ENCODE measurements around the gene PCGF3.
A peak's percentile ranks its signal among the peaks of the same experiment; 100 is the strongest.

PCGF3 gene

GRCh38 chr4:683982-684622 lies 21.5 kb upstream of the PCGF3 start:
- Mint-ChIP-seq H3K36me3 (ENCODE audit: low read depth) (no peaks in the 10 kb centered on the region), H3K4me3 (no peak overlapping the region), H3K9me3 (no peaks in the 10 kb centered on the region), H3K27ac (no peak overlapping the region), H3K4me1 (peaks cover 27% of the 10 kb centered on the region), H3K27me3 (ENCODE audit: low read depth, poor library complexity) (no peaks in the 10 kb centered on the region)
- TF ChIP-seq, protein P1, sequence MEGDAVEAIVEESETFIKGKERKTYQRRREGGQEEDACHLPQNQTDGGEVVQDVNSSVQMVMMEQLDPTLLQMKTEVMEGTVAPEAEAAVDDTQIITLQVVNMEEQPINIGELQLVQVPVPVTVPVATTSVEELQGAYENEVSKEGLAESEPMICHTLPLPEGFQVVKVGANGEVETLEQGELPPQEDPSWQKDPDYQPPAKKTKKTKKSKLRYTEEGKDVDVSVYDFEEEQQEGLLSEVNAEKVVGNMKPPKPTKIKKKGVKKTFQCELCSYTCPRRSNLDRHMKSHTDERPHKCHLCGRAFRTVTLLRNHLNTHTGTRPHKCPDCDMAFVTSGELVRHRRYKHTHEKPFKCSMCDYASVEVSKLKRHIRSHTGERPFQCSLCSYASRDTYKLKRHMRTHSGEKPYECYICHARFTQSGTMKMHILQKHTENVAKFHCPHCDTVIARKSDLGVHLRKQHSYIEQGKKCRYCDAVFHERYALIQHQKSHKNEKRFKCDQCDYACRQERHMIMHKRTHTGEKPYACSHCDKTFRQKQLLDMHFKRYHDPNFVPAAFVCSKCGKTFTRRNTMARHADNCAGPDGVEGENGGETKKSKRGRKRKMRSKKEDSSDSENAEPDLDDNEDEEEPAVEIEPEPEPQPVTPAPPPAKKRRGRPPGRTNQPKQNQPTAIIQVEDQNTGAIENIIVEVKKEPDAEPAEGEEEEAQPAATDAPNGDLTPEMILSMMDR (IDR thresholded peaks at IDR 0.05), result peak; percentile 80
- DNase-seq, result peak; percentile 74

- Mint-ChIP-seq H3K36me3 (ENCODE audit: low read depth) (no peaks in the 10 kb centered on the region), H3K27me3 (ENCODE audit: low read depth, poor library complexity) (no peaks in the 10 kb centered on the region), H3K9me3 (no peaks in the 10 kb centered on the region), H3K4me3 (no peak overlapping the region), H3K27ac (peak overlapping the region; percentile 16), H3K4me1 (peaks cover 27% of the 10 kb centered on the region)
- TF ChIP-seq, protein P1 (IDR thresholded peaks at IDR 0.05), result no peak
- no peak for DNase-seq
Observed at GRCh38 chr4:684623-685327, 20.9 kb upstream of the PCGF3 start.

GRCh38 chr4:685679-686412 lies 19.8 kb upstream of the PCGF3 start:
- Mint-ChIP-seq H3K27me3 (ENCODE audit: low read depth, poor library complexity) (peaks cover 2% of the 10 kb centered on the region), H3K4me1 (peaks cover 30% of the 10 kb centered on the region), H3K36me3 (ENCODE audit: low read depth) (no peaks in the 10 kb centered on the region), H3K27ac (no peak overlapping the region), H3K9me3 (no peaks in the 10 kb centered on the region), H3K4me3 (no peak overlapping the region)
- TF ChIP-seq, protein P1 (IDR thresholded peaks at IDR 0.05), result no peak
- DNase-seq, result no peak

GRCh38 chr4:686413-687040 lies 19.1 kb upstream of the PCGF3 start:
- no peak for DNase-seq
- TF ChIP-seq, protein P1 (IDR thresholded peaks at IDR 0.05), result no peak
- Mint-ChIP-seq H3K27ac (no peak overlapping the region), H3K4me3 (no peak overlapping the region), H3K4me1 (peaks cover 30% of the 10 kb centered on the region), H3K36me3 (ENCODE audit: low read depth) (no peaks in the 10 kb centered on the region), H3K27me3 (ENCODE audit: low read depth, poor library complexity) (peaks cover 2% of the 10 kb centered on the region), H3K9me3 (no peaks in the 10 kb centered on the region)

DNA sequence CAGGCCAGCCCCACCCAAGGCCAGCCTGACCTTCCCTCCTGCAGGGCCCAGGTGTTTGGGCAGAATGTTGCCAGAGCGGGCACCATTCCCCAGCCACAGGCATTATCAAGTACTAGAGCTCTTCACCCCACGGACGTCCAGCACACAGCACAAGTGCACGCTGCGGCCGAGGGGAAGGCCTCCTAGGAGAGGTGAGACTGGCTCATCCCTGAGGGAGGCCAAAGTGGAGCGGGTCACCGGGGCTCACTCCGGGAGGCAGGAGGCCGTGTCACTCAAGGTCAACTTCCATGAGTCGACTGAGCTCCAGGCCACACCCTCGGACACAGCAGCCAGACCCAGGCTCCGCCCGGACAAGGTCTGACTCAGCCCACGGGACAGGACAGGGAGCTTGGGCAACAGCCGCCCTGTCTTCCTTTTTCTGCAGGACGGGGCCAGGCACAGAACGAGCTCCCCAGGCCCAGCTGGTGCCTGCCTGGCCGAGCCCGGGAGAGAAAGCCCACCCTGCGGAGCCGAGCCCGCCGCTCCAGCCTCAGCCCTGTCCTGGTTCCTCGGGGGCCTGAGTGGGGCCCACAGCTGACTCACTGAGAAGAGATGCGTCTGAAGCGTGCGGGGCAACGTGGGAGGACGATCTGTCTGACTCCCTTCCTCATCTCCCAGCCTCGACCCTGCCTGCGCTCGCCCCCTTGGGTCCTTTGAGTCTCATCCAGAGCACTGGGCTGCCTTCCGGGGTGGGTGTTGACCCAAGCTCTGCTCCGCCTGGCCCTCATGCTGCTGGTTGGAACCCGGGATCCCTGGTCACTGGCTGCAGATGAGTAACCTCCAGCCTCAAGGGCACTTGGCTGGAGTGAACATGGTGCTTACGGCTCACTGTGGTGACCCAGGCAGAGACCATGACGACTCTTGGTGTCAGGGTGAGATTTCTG lies 18.3 kb upstream of the PCGF3 start:
- Mint-ChIP-seq H3K27ac (no peak overlapping the region), H3K27me3 (ENCODE audit: low read depth, poor library complexity) (peaks cover 2% of the 10 kb centered on the region), H3K36me3 (ENCODE audit: low read depth) (no peaks in the 10 kb centered on the region), H3K4me3 (no peak overlapping the region), H3K9me3 (no peaks in the 10 kb centered on the region), H3K4me1 (peaks cover 34% of the 10 kb centered on the region)
- TF ChIP-seq, protein P1 (IDR thresholded peaks at IDR 0.05), result no peak
- DNase-seq, result no peak

Data from nephron progenitor cell (in vitro differentiated cells).